NCI-H2227 (cell line): Measurements from ENCODE around the gene TSPYL6.
"Not testable (repeated sequence)": the region's sequence is repeated elsewhere in the genome, so short reads cannot be mapped to it uniquely, and the experiment has no call there.

Experiments
- DNase-seq: peaks from one replicate; lab custom pipeline; 2025; ENCODE audit not compliant: unreplicated experiment; lab: John Stamatoyannopoulos, UW

Gene TSPYL6

GRCh38 chr2:54256091-54256694, at the start of gene TSPYL6:
TSS of gene TSPYL6 (minus strand) at chr2:54256229. CDS start at chr2:54256151, 78 bp downstream.
- DNase-seq = no peak

GRCh38 chr2:54303631-54304030, 47.6 kb upstream of the TSPYL6 start:
- DNase-seq = no peak

GRCh38 chr2:54298514-54298913, 42.5 kb upstream of the TSPYL6 start:
- no peak for DNase-seq

- no peak for DNase-seq
These were observed 39.9 kb upstream of the TSPYL6 start for GRCh38 chr2:54295911-54296310.

- not testable (repeated sequence) for DNase-seq
These were observed 38.6 kb upstream of the TSPYL6 start for GRCh38 chr2:54294665-54295064.

- DNase-seq = no peak
These were observed 34.5 kb upstream of the TSPYL6 start for GRCh38 chr2:54290356-54291025.

- DNase-seq = no peak
These were observed 33.9 kb upstream of the TSPYL6 start for GRCh38 chr2:54289917-54290316.

- no peak for DNase-seq
These were observed 31.5 kb upstream of the TSPYL6 start for GRCh38 chr2:54287532-54287931.

GRCh38 chr2:54285451-54285850, 29.4 kb upstream of the TSPYL6 start:
- no peak for DNase-seq

GRCh38 chr2:54284826-54285225, 28.8 kb upstream of the TSPYL6 start:
- DNase-seq = no peak

- DNase-seq = no peak
These were observed 23.4 kb upstream of the TSPYL6 start for GRCh38 chr2:54279385-54279784.

- DNase-seq = no peak
These were observed 19.5 kb upstream of the TSPYL6 start for GRCh38 chr2:54275541-54275940.

- no peak for DNase-seq
These were observed 18.8 kb upstream of the TSPYL6 start for GRCh38 chr2:54274781-54275242.

GRCh38 chr2:54271843-54272627, 16.0 kb upstream of the TSPYL6 start:
- no peak for DNase-seq

GRCh38 chr2:54271189-54271588, 15.2 kb upstream of the TSPYL6 start:
- no peak for DNase-seq

GRCh38 chr2:54267577-54267976, 11.5 kb upstream of the TSPYL6 start:
- no peak for DNase-seq

GRCh38 chr2:54265081-54265480, 9.1 kb upstream of the TSPYL6 start:
- not testable (repeated sequence) for DNase-seq

- DNase-seq = no peak
These were observed 6.2 kb upstream of the TSPYL6 start for GRCh38 chr2:54262015-54262765.

- DNase-seq = no peak
These were observed 5.5 kb upstream of the TSPYL6 start for GRCh38 chr2:54261537-54261936.

- no peak for DNase-seq
These were observed 4.2 kb upstream of the TSPYL6 start for GRCh38 chr2:54260241-54260595.
